ENCODE measurements around the gene FOLR2. TPM values are rescaled to one million over a fixed set of nuclear protein-coding genes. Genes with fewer than 3 reads are reported as not detected.
A peak's percentile ranks its signal among the peaks of the same experiment; 100 is the strongest.

Gene FOLR2
- polyA plus RNA-seq, 1 of the 3 experiments (the other 2 are of a cell fraction) = not detected

- Histone ChIP-seq H3K4me1 (ENCODE audit: control insufficient read depth in 1 of 2, insufficient read depth in 2 of 2, low read depth in 1 of 2, low read length in 1 of 2) (peaks cover 17 to 28% of the 10 kb centered on the region in 2 experiments; a peak in 2 of 4 replicates), H3K9me2 (no peaks in the 10 kb centered on the region), H3K4me2 (peak overlapping the region; percentile 75), H3K36me3 (replicated peaks in 1 of 2; ENCODE audit: control insufficient read depth in 1 of 2, insufficient read depth in 2 of 2, low read length in 1 of 2) (peaks cover 10 to 32% of the 10 kb centered on the region in 2 experiments), H3K4me3 (ENCODE audit: low read depth in 2 of 2, low read length in 1 of 2) (peak overlapping the region; percentile 58 to 83), H2AFZ (ENCODE audit: low read depth) (no peak overlapping the region), H3K79me2 (ENCODE audit: insufficient read depth) (peaks cover 24% of the 10 kb centered on the region), H3K9ac (peak overlapping the region; percentile 54; the same call in 1 of the 2 replicates), H3K27me3 (ENCODE audit: insufficient read depth) (no peaks in the 10 kb centered on the region; the same call in 1 of the 2 replicates), H3K27ac (ENCODE audit: low read depth in 2 of 2, low read length in 1 of 2) (peak overlapping the region; percentile 36 to 90; a peak in 3 of 4 replicates), H4K20me1 (ENCODE audit: insufficient read depth) (peaks cover 11% of the 10 kb centered on the region; the same call in 1 of the 2 replicates), H3K9me3 (no peaks in the 10 kb centered on the region), H3F3A (replicated peaks; ENCODE audit: insufficient read depth) (peaks cover 37% of the 10 kb centered on the region)
- WGBS (ENCODE audit: low lambda C conversion rate) = 26% methylated on average over 12 of the region's 20 CpGs
- TF ChIP-seq FOXJ3 (CRISPR knock-in tag; IDR thresholded peaks at IDR 0.05) (no peak), MEF2A (IDR thresholded peaks at IDR 0.05; ENCODE audit: borderline replicate concordance, low read depth) (no peak), POLR2AphosphoS5 (IDR thresholded peaks at IDR 0.05; ENCODE audit: low read depth, low read length) (peak; percentile 36), RCOR1 (IDR thresholded peaks at IDR 0.05; ENCODE audit: low read length) (no peak), EZH2phosphoT487 (IDR thresholded peaks at IDR 0.05; ENCODE audit: borderline replicate concordance, low read depth) (no peak), NFIC (IDR thresholded peaks at IDR 0.05; ENCODE audit: borderline replicate concordance) (no peak)
- CTCF ChIA-PET = interaction anchor here (1.0 to 19.7 kb wide), 14 partner anchors 18 to 216 kb away, joined by 3 to 314 read pairs (median 4); partner anchors contain the start of gene CLPB
- POLR2A ChIA-PET = interaction anchor here (0.6 to 15.5 kb wide), 18 partner anchors 10 to 529 kb away, joined by 3 to 880 read pairs (median 12); partner anchors contain the start of genes CLPB and INPPL1
- DNase-seq = peak; percentile 68
Measured at GRCh38 chr11:72241291-72241781, 24.7 kb downstream of the FOLR2 start.

GRCh38 chr11:72242141-72242540 is 25.5 kb downstream of the FOLR2 start:
- ChIA-PET CTCF (interaction anchor here (1.7 to 19.7 kb wide), 5 partner anchors 86 to 189 kb away, joined by 4 to 314 read pairs (median 30); partner anchors contain the start of gene CLPB), POLR2A (interaction anchor here (0.6 to 15.5 kb wide), 12 partner anchors 17 to 442 kb away, joined by 3 to 880 read pairs (median 40); no protein-coding TSS in a partner anchor)
- Histone ChIP-seq H3K36me3 (replicated peaks in 1 of 2; ENCODE audit: control insufficient read depth in 1 of 2, insufficient read depth in 2 of 2, low read length in 1 of 2) (peaks cover 10 to 24% of the 10 kb centered on the region in 2 experiments), H2AFZ (ENCODE audit: low read depth) (no peak overlapping the region), H3K9me2 (no peaks in the 10 kb centered on the region), H3K4me1 (ENCODE audit: control insufficient read depth in 1 of 2, insufficient read depth in 2 of 2, low read depth in 1 of 2, low read length in 1 of 2) (peaks cover 17 to 26% of the 10 kb centered on the region in 2 experiments; a peak in 2 of 4 replicates), H3K9me3 (no peaks in the 10 kb centered on the region), H3K9ac (peak overlapping the region; percentile 54), H3K79me2 (ENCODE audit: insufficient read depth) (peaks cover 24% of the 10 kb centered on the region), H4K20me1 (ENCODE audit: insufficient read depth) (peaks cover 9% of the 10 kb centered on the region; the same call in 1 of the 2 replicates), H3K4me3 (ENCODE audit: low read depth in 2 of 2, low read length in 1 of 2) (peak overlapping the region; percentile 58 to 83), H3K27me3 (ENCODE audit: insufficient read depth) (no peaks in the 10 kb centered on the region; the same call in 1 of the 2 replicates), H3K27ac (ENCODE audit: low read depth in 2 of 2, low read length in 1 of 2) (peak overlapping the region; percentile 36 to 90; a peak in 3 of 4 replicates), H3K4me2 (peak overlapping the region; percentile 75), H3F3A (replicated peaks; ENCODE audit: insufficient read depth) (peaks cover 34% of the 10 kb centered on the region)
- WGBS (ENCODE audit: low lambda C conversion rate) = 69% methylated on average over 2 of the region's 2 CpGs
- DNase-seq = no peak
- TF ChIP-seq CHD2 (IDR thresholded peaks at IDR 0.05; ENCODE audit: low read length, partially characterized antibody) (no peak), RXRA (IDR thresholded peaks at IDR 0.05; ENCODE audit: borderline replicate concordance, low read depth) (no peak), RFX5 (IDR thresholded peaks at IDR 0.05; ENCODE audit: low read length) (no peak), GATA2 (CRISPR knock-in tag; IDR thresholded peaks at IDR 0.05) (peak; percentile 17; the same call in 1 of the 2 replicates), EP300 (IDR thresholded peaks at IDR 0.05; ENCODE audit: borderline replicate concordance in 1 of 2, low read depth in 1 of 2, low read length in 1 of 2) (no peak), FOXJ3 (CRISPR knock-in tag; IDR thresholded peaks at IDR 0.05) (no peak), PBX3 (IDR thresholded peaks at IDR 0.05) (no peak), ZBTB33 (IDR thresholded peaks at IDR 0.05; ENCODE audit: borderline replicate concordance, low read depth) (no peak)

Measured in SK-N-SH (cell line).